AG04450 (cell line): ENCODE results near the gene NSMF. TPM values are rescaled to one million over a fixed set of nuclear protein-coding genes. Genes with fewer than 3 reads are reported as not detected.

Experiments
- CTCF ChIA-PET: fragments of 300-600, 350-600 bp; formaldehyde crosslinking; extraction: SDS; loops from one replicate; lab custom pipeline; 2022; ENCODE audit warnings: antibody characterized with exemption, inconsistent platforms; lab: Charles Lee
- POLR2A ChIA-PET: fragments of 350-600 bp; formaldehyde crosslinking; extraction: SDS; loops from one replicate; lab custom pipeline; 2021; ENCODE audit warnings: antibody characterized with exemption, inconsistent platforms; lab: Yijun Ruan, JAX
- DNase-seq: peaks from one replicate; pipeline ENCODE4 v3.0.0-alpha.2; 2011; ENCODE audit warnings: low read depth, low spot score
- H3K27ac ChIP-seq: one replicate; pipeline ENCODE4 v1.5.1; 2012; ENCODE audit warnings: low read depth, low read length, control low read depth
- H3K27me3 ChIP-seq: one replicate; pipeline ENCODE4 v1.6.0; 2012; ENCODE audit warnings: low read length; ENCODE audit not compliant: control insufficient read depth, insufficient read depth
- H3K4me3 ChIP-seq: 2 replicates; pipeline ENCODE4 v1.5.1; 2011; ENCODE audit warnings: mild to moderate bottlenecking, low read depth, low read length, control low read depth
- H3K9me3 ChIP-seq: 2 replicates; pipeline ENCODE4 v1.5.1; 2012; ENCODE audit warnings: low read length; ENCODE audit not compliant: control insufficient read depth, insufficient read depth
- polyA plus RNA-seq: library from polyadenylated mRNA; depleted of rRNA; stranded (reverse); fragments of >200 nt; gene quantifications from 2 replicates; pipeline ENCODE4 v1.2.3, GENCODE V29; 2011; rRNA removed
- TF ChIP-seq, protein P1 (sequence below): IDR thresholded peaks from 2 replicates; pipeline ENCODE4 v1.5.1; 2011; ENCODE audit warnings: low read depth, low read length, control low read depth, inconsistent platforms

The NSMF gene
- polyA plus RNA-seq, 1 experiment = 20.7 TPM

DNA sequence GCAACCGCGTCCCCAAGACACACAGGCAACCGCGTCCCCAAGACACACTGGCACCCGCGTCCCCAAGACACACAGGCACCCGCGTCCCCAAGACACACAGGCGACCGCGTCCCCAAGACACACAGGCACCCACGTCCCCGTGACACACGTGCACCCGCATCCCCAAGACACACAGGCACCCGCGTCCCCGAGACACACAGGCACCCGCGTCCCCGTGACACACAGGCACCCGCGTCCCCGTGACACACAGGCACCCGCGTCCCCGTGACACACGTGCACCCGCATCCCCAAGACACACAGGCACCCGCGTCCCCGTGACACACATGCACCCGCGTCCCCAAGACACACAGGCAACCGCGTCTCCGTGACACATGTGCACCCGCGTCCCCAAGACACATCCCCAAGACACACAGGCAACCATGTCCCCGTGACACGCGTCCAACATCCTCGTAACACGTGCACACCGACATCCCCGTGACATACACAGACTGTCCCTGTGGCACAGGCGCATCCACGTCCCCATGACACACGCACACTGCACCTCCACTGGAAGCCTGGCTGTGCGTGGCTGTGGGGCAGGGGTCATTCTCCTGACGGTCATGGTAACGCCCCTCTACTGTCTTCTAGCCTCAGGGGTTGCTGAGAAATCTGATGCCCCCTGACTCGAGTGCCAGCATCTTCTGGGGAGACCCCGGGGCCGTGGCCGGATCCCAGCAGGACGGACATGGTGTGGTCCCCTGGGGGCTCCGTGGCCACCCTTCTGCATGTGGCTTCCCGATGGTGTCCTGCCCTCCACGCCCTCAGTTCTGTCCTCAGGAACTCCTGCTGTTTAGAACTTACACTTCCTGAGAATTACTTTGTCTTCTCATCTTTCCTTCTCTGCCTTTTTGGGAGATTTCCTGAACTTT, 60.3 kb downstream of the NSMF start:
- POLR2A ChIA-PET = no interaction called here
- CTCF ChIA-PET = no interaction called here
- Histone ChIP-seq H3K4me3 (no peak overlapping the region), H3K27me3 (no peaks in the 10 kb centered on the region), H3K9me3 (peaks cover 26% of the 10 kb centered on the region), H3K27ac (no peak overlapping the region)
- TF ChIP-seq, protein P1, sequence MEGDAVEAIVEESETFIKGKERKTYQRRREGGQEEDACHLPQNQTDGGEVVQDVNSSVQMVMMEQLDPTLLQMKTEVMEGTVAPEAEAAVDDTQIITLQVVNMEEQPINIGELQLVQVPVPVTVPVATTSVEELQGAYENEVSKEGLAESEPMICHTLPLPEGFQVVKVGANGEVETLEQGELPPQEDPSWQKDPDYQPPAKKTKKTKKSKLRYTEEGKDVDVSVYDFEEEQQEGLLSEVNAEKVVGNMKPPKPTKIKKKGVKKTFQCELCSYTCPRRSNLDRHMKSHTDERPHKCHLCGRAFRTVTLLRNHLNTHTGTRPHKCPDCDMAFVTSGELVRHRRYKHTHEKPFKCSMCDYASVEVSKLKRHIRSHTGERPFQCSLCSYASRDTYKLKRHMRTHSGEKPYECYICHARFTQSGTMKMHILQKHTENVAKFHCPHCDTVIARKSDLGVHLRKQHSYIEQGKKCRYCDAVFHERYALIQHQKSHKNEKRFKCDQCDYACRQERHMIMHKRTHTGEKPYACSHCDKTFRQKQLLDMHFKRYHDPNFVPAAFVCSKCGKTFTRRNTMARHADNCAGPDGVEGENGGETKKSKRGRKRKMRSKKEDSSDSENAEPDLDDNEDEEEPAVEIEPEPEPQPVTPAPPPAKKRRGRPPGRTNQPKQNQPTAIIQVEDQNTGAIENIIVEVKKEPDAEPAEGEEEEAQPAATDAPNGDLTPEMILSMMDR = no peak
- DNase-seq = no peak

DNA sequence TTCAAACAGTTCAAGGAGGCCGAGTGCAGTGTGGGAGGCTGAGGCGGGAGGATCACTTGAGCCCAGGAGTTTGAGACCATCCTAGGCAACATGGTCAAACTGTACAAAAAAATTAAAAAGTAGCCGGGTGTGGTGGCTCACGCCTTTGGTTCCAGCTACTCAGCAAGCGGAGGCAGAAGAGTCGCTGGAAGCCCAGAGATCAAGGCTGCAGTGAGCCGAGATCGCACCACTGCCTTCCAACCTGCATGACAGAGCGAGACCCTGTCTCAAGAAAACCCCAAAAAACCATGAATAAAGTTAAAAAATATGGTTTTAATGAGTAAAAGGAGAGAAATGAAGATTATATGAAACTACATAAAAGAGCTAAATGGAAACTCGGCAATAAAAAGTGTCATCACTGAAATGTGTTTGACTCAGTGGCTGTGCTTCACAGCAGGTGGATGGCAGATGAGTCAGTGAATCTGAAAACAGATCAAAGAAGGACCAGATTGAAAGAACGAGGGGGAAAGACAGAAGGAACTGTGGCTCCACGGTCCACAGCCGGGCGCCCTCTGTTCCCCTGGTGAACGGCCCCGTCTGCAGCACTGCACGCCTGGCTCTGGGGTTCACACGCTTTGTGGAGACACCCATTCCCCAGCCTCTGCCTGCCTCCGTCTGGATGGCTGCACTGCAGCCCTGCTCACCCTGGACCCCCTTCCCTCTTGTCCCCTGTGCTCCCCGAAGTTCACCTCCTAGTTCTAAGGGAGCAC, 61.3 kb downstream of the NSMF start:
- no peak for DNase-seq
- CTCF ChIA-PET = interaction anchor here (0.8 kb wide), 1 partner anchor 25 kb away, joined by 3 read pairs; the partner anchor contains the start of gene EXD3
- peaks cover 26% of the 10 kb centered on the region for H3K9me3 ChIP-seq
- H3K27me3 ChIP-seq = no peaks in the 10 kb centered on the region
- TF ChIP-seq, protein P1 = no peak
- POLR2A ChIA-PET = no interaction called here
- H3K27ac ChIP-seq = no peak overlapping the region
- no peak overlapping the region for H3K4me3 ChIP-seq

Other genes with a start within 250 kb of the NSMF start
- 0.17 and 0.45 TPM in 2 replicates for gene RNF208, start 237.1 kb downstream of the NSMF start, polyA plus RNA-seq
- gene CYSRT1, start 234.2 kb downstream of the NSMF start, polyA plus RNA-seq = 0.27 and 0.56 TPM in 2 replicates
- gene RNF224, start 231.8 kb downstream of the NSMF start, polyA plus RNA-seq = not detected in 2 replicates
- not detected in 2 replicates for gene SLC34A3, start 228.4 kb downstream of the NSMF start, polyA plus RNA-seq
- 223 and 262 TPM in 2 replicates for gene TUBB4B, start 218.0 kb downstream of the NSMF start, polyA plus RNA-seq
- gene STPG3, start 208.0 kb downstream of the NSMF start, polyA plus RNA-seq = not detected in 2 replicates
- gene NELFB, start 204.0 kb downstream of the NSMF start, polyA plus RNA-seq = 27.1 and 38.7 TPM in 2 replicates
- 14.1 and 18.7 TPM in 2 replicates for gene TOR4A, start 181.6 kb downstream of the NSMF start, polyA plus RNA-seq
- gene NRARP, start 157.1 kb downstream of the NSMF start, polyA plus RNA-seq = 0.17 and 0.22 TPM in 2 replicates
- 4.0 and 5.4 TPM in 2 replicates for gene EXD3, start 36.2 kb downstream of the NSMF start, polyA plus RNA-seq
- gene NOXA1, start 35.9 kb downstream of the NSMF start, polyA plus RNA-seq = 0.06 and 0.09 TPM in 2 replicates
- gene ENTPD8, start 18.0 kb downstream of the NSMF start, polyA plus RNA-seq = not detected in 2 replicates
- 0.26 and 0.42 TPM in 2 replicates for gene PNPLA7, start 91.1 kb upstream of the NSMF start, polyA plus RNA-seq
- 12.3 and 15.6 TPM in 2 replicates for gene MRPL41, start 92.5 kb upstream of the NSMF start, polyA plus RNA-seq
- 19.5 and 21.9 TPM in 2 replicates for gene DPH7, start 119.6 kb upstream of the NSMF start, polyA plus RNA-seq
- 11.4 and 11.6 TPM in 2 replicates for gene ZMYND19, start 131.2 kb upstream of the NSMF start, polyA plus RNA-seq
- 12.1 and 14.5 TPM in 2 replicates for gene ARRDC1, start 146.4 kb upstream of the NSMF start, polyA plus RNA-seq
- gene EHMT1, start 159.7 kb upstream of the NSMF start, polyA plus RNA-seq = 26.1 and 29.0 TPM in 2 replicates